DND-41 (cell line): ENCODE results near the gene WIPI1.

Source experiments
- EZH2 ChIP-seq: IDR thresholded peaks from 3 replicates; pipeline ENCODE4 v1.6.1; 2012; ENCODE audit warnings: borderline replicate concordance, low read depth, mild to moderate bottlenecking, moderate library complexity, low read length, inconsistent platforms; ENCODE audit not compliant: severe bottlenecking
- TF ChIP-seq, protein P1 (sequence below): IDR thresholded peaks from 2 replicates; pipeline ENCODE4 v1.5.1; 2012; ENCODE audit warnings: borderline replicate concordance, low read length, moderate library complexity, mild to moderate bottlenecking; ENCODE audit not compliant: poor library complexity, severe bottlenecking; ENCODE audit errors: extremely low read depth

DNA sequence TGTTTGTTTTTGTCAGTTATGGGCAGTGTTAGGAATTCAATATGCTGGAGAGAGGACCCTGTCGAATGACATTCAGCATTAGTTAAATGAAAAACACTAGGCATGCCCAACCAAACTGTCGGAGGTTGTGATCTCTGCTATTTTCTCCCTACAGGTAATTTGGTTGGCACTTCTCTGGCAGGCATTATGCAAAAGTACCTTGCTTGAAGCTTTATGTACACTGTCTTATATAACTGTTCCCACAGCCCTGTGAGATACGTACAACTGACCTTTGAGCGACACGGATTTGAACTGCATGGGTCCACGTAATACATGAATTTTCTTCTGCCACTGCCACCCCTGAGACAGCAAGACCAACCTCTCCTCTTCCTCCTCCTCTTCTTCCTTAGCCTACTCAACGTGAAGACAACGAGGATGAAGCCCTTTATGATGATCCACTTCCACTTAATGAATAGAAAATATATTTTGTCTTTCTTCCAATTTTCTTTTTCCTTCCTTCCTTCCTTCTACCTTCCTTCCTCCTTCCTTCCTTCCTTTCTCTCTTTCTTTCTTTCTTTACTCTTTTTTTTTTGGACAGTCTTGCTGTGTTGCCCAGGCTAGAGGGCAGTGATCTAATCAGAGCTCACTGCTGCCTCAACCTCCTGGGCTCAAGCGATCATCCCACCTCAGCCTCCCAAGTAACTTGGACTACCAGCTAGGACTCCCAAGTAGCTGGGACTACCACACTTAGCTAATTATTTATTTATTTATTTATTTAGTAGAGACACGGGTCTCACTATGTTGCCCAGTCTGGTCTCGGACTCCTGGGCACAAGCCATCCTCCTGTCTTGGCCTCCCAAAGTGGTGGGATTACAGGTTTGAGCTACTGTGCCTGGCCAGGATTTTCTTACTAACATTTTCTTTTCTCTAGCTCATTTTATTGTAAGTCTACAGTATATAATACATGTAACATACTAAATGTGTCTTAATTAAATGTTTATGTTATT lies 77.3 kb downstream of the WIPI1 start:
- TF ChIP-seq, protein P1, sequence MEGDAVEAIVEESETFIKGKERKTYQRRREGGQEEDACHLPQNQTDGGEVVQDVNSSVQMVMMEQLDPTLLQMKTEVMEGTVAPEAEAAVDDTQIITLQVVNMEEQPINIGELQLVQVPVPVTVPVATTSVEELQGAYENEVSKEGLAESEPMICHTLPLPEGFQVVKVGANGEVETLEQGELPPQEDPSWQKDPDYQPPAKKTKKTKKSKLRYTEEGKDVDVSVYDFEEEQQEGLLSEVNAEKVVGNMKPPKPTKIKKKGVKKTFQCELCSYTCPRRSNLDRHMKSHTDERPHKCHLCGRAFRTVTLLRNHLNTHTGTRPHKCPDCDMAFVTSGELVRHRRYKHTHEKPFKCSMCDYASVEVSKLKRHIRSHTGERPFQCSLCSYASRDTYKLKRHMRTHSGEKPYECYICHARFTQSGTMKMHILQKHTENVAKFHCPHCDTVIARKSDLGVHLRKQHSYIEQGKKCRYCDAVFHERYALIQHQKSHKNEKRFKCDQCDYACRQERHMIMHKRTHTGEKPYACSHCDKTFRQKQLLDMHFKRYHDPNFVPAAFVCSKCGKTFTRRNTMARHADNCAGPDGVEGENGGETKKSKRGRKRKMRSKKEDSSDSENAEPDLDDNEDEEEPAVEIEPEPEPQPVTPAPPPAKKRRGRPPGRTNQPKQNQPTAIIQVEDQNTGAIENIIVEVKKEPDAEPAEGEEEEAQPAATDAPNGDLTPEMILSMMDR: no peak
- TF ChIP-seq EZH2: no peak
